HG03025 (cell line): ENCODE data around the gene LCE1D.

Experiments used
- ATAC-seq: cut with Tn5 transposase; IDR thresholded peaks from one replicate; pipeline ENCODE4 v1.9.1; 2021; ENCODE audit warnings: mild to moderate bottlenecking, moderate library complexity; ENCODE audit not compliant: unreplicated experiment, low FRiP score

Gene LCE1D

GRCh38 chr1:152796421-152796820, at the start of gene LCE1D:
LCE1D (plus strand) TSS chr1:152796721; CDS start chr1:152797795, 1,074 bp downstream.
- no peak for ATAC-seq

GRCh38 chr1:152747831-152748230, 48.7 kb upstream of the LCE1D start:
- no peak for ATAC-seq

GRCh38 chr1:152752225-152752624, 44.3 kb upstream of the LCE1D start:
- no peak for ATAC-seq

- ATAC-seq, result no peak
Observed at GRCh38 chr1:152753586-152753985, 42.9 kb upstream of the LCE1D start.

- no peak for ATAC-seq
Observed at GRCh38 chr1:152756872-152757271, 39.6 kb upstream of the LCE1D start.

GRCh38 chr1:152757747-152758146, 38.8 kb upstream of the LCE1D start, which contains the start of gene KPRP:
KPRP (plus strand) TSS chr1:152758025; CDS start chr1:152759589, 1,564 bp downstream.
- ATAC-seq, result no peak

GRCh38 chr1:152758636-152759035, 37.9 kb upstream of the LCE1D start:
- no peak for ATAC-seq

GRCh38 chr1:152759453-152760173, 36.9 kb upstream of the LCE1D start:
- ATAC-seq, result no peak

- ATAC-seq, result no peak
Observed at GRCh38 chr1:152760551-152761190, 35.9 kb upstream of the LCE1D start.

- ATAC-seq, result no peak
Observed at GRCh38 chr1:152761609-152762213, 34.8 kb upstream of the LCE1D start.

- ATAC-seq, result no peak
Observed at GRCh38 chr1:152768847-152769533, 27.5 kb upstream of the LCE1D start.

GRCh38 chr1:152770411-152770810, 26.1 kb upstream of the LCE1D start:
- no peak for ATAC-seq

GRCh38 chr1:152774875-152775274, 21.6 kb upstream of the LCE1D start, which contains the start of gene LCE1F:
LCE1F (plus strand) TSS chr1:152775140; CDS start chr1:152776372, 1,232 bp downstream.
- no peak for ATAC-seq

- no peak for ATAC-seq
Observed at GRCh38 chr1:152776361-152776760, 20.2 kb upstream of the LCE1D start.

- ATAC-seq, result no peak
Observed at GRCh38 chr1:152777510-152778137, 18.9 kb upstream of the LCE1D start.

- ATAC-seq, result no peak
Observed at GRCh38 chr1:152783095-152783494, 13.4 kb upstream of the LCE1D start.

- ATAC-seq, result no peak
Observed at GRCh38 chr1:152786077-152786476, 10.4 kb upstream of the LCE1D start, which contains the start of gene LCE1E. LCE1E (plus strand) TSS chr1:152786257; CDS start chr1:152787300, 1,043 bp downstream.

- no peak for ATAC-seq
Observed at GRCh38 chr1:152795686-152796085, 835 bp upstream of the LCE1D start.

- no peak for ATAC-seq
Observed at GRCh38 chr1:152801333-152801732, 4.8 kb downstream of the LCE1D start.

GRCh38 chr1:152806576-152806975, 10.1 kb downstream of the LCE1D start, which contains the start of gene LCE1C:
LCE1C (minus strand) TSS chr1:152806651; CDS start chr1:152805478, 1,173 bp downstream.
- ATAC-seq, result no peak
